Hindlimb muscle (tissue), 1 donor: ENCODE measurements around the gene ZC3HAV1. TPM values are rescaled to one million over a fixed set of nuclear protein-coding genes. Genes with fewer than 3 reads are reported as not detected.
"Not testable (repeated sequence)": the region's sequence is repeated elsewhere in the genome, so short reads cannot be mapped to it uniquely, and the experiment has no call there.

ENCODE experiments used
- DNase-seq: peaks from one replicate; pipeline ENCODE4 v3.0.0-alpha.2; 2013
- polyA plus RNA-seq: library from polyadenylated mRNA; unstranded; fragments of 120-200 nt; gene quantifications from one replicate; pipeline ENCODE4 v1.2.1, GENCODE V29; 2013; ENCODE audit not compliant: insufficient read length

The ZC3HAV1 gene
- polyA plus RNA-seq, 1 donor: 10.5 TPM

GRCh38 chr7:139084709-139085108 lies 24.8 kb downstream of the ZC3HAV1 start:
- no peak for DNase-seq

GRCh38 chr7:139081584-139081983 lies 27.9 kb downstream of the ZC3HAV1 start:
- DNase-seq: no peak

- no peak for DNase-seq
Observed at GRCh38 chr7:139080905-139081304, 28.6 kb downstream of the ZC3HAV1 start.

- DNase-seq: no peak
Observed at GRCh38 chr7:139079861-139080260, 29.7 kb downstream of the ZC3HAV1 start.

GRCh38 chr7:139078911-139079310 lies 30.6 kb downstream of the ZC3HAV1 start:
- DNase-seq: no peak

GRCh38 chr7:139078399-139078798 lies 31.1 kb downstream of the ZC3HAV1 start:
- no peak for DNase-seq

GRCh38 chr7:139077706-139078105 lies 31.8 kb downstream of the ZC3HAV1 start:
- not testable (repeated sequence) for DNase-seq

- no peak for DNase-seq
Observed at GRCh38 chr7:139075871-139076686, 33.4 kb downstream of the ZC3HAV1 start.

- DNase-seq: peak; percentile 81
Observed at GRCh38 chr7:139075031-139075652, 34.4 kb downstream of the ZC3HAV1 start.

- DNase-seq: no peak
Observed at GRCh38 chr7:139072796-139073195, 36.7 kb downstream of the ZC3HAV1 start.

GRCh38 chr7:139071680-139072079 lies 37.8 kb downstream of the ZC3HAV1 start:
- DNase-seq: no peak

GRCh38 chr7:139068544-139069399 lies 40.7 kb downstream of the ZC3HAV1 start:
- DNase-seq: no peak

- DNase-seq: no peak
Observed at GRCh38 chr7:139066315-139066714, 43.2 kb downstream of the ZC3HAV1 start.

- no peak for DNase-seq
Observed at GRCh38 chr7:139065323-139065722, 44.2 kb downstream of the ZC3HAV1 start.

- DNase-seq: no peak
Observed at GRCh38 chr7:139061416-139061815, 48.1 kb downstream of the ZC3HAV1 start.

GRCh38 chr7:139060695-139061237 lies 48.8 kb downstream of the ZC3HAV1 start:
- no peak for DNase-seq

- no peak for DNase-seq
Observed at GRCh38 chr7:139059905-139060304, 49.6 kb downstream of the ZC3HAV1 start.

- peak; percentile 83 for DNase-seq
Observed at GRCh38 chr7:139058943-139059342, 50.6 kb downstream of the ZC3HAV1 start.

GRCh38 chr7:139055674-139056073 lies 53.8 kb downstream of the ZC3HAV1 start:
- no peak for DNase-seq

GRCh38 chr7:139054656-139055055 lies 54.9 kb downstream of the ZC3HAV1 start:
- DNase-seq: not testable (repeated sequence)

- no peak for DNase-seq
Observed at GRCh38 chr7:139054101-139054500, 55.4 kb downstream of the ZC3HAV1 start.

GRCh38 chr7:139051655-139052054 lies 57.9 kb downstream of the ZC3HAV1 start:
- no peak for DNase-seq

- no peak for DNase-seq
Observed at GRCh38 chr7:139049936-139050335, 59.6 kb downstream of the ZC3HAV1 start.
